NCI-H1436 treated with DMSO at 0.1 percent for 48 hours (cell line): ENCODE measurements around the gene SLC12A3.

Experiments used
- DNase-seq: peaks from one replicate; lab custom pipeline; 2025; lab: John Stamatoyannopoulos, UW

Gene SLC12A3

GRCh38 chr16:56944954-56945839 lies 80.2 kb downstream of the SLC12A3 start:
- no peak for DNase-seq

- DNase-seq = no peak
Measured at GRCh38 chr16:56945847-56946527, 81.0 kb downstream of the SLC12A3 start.

GRCh38 chr16:56946767-56947603 lies 82.0 kb downstream of the SLC12A3 start:
- no peak for DNase-seq

- DNase-seq = no peak
Measured at GRCh38 chr16:56947604-56947995, 82.6 kb downstream of the SLC12A3 start.

- DNase-seq = no peak
Measured at GRCh38 chr16:56948234-56948633, 83.2 kb downstream of the SLC12A3 start.

GRCh38 chr16:56950051-56950450 lies 85.0 kb downstream of the SLC12A3 start:
- no peak for DNase-seq

GRCh38 chr16:56950455-56950854 lies 85.4 kb downstream of the SLC12A3 start:
- no peak for DNase-seq

- no peak for DNase-seq
Measured at GRCh38 chr16:56950881-56951771, 86.1 kb downstream of the SLC12A3 start.

- no peak for DNase-seq
Measured at GRCh38 chr16:56953006-56953405, 88.0 kb downstream of the SLC12A3 start.

GRCh38 chr16:56956076-56956475 lies 91.1 kb downstream of the SLC12A3 start:
- no peak for DNase-seq

- DNase-seq = no peak
Measured at GRCh38 chr16:56956756-56957155, 91.7 kb downstream of the SLC12A3 start.

GRCh38 chr16:56960681-56961281 lies 95.8 kb downstream of the SLC12A3 start:
- no peak for DNase-seq

- DNase-seq = no peak
Measured at GRCh38 chr16:56961386-56961785, 96.4 kb downstream of the SLC12A3 start.

- DNase-seq = no peak
Measured at GRCh38 chr16:56961851-56962281, 96.9 kb downstream of the SLC12A3 start, which contains the start of gene CETP. TSS of gene CETP (plus strand) at chr16:56961950. CDS start at chr16:56961980, 30 bp downstream.

GRCh38 chr16:56964243-56965148 lies 99.5 kb downstream of the SLC12A3 start:
- DNase-seq = no peak
